NCI-H446 treated with DMSO at 0.1 percent for 48 hours (cell line): ENCODE data around the gene WFDC10B.
"Not testable (repeated sequence)": the region's sequence is repeated elsewhere in the genome, so short reads cannot be mapped to it uniquely, and the experiment has no call there.

Source experiments
- DNase-seq: peaks from one replicate; lab custom pipeline; 2025; lab: John Stamatoyannopoulos, UW

The WFDC10B gene

DNA sequence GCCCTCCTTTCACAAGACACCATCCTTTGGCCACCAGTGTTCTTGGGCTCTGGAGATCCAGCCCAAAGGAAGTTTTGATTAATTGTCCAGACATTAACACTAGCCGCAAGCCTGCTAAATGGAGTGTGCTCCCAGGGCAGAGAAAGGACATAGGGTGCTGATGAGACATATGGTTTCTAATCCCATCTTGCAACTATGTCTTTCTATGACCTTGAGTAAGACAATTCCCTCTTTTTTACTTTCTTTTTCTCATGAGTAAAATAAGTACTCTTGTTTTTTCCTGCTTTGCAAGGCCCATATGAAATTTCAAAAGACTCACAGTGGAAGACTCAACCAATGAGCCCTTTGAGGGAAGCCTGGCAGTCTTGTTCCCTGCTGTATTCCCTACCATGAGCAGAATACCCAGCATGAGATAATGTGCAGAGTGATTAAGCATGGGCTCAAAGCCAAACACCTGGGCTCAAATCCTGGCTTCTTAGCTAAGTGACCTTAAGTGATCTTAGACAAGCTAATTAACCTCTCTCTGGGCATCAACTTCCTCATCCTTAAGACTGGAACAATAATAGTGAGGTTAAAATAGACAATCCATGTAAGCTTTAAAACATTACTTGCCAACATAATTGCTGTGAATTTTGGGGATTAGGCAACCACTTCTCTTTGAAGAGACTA is at the start of gene WFDC10B:
TSS of gene WFDC10B (minus strand) at position 51 of the 669 bp plus-strand sequence. CDS start 19,027 bp downstream, outside the sequence.
- DNase-seq, result no peak

DNA sequence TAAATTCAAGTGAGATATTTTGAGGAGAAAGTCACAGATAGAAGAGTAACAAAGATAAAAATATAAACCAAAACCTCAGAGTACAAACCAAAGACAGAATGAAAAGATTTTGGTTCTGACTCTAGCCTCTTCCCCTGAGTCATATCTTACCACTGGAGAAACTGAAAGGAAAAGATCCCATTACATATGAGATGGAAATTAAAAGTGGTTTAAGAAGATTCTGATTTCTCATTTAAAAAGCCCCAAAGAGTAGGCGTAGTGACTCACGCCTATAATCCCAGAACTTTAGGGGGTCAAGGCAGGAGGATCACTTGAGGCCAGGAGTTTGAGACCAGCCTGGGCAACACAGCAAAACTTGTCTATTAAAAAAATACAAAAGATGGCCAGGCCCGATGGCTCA is 47.9 kb upstream of the WFDC10B start:
- DNase-seq, result no peak

DNA sequence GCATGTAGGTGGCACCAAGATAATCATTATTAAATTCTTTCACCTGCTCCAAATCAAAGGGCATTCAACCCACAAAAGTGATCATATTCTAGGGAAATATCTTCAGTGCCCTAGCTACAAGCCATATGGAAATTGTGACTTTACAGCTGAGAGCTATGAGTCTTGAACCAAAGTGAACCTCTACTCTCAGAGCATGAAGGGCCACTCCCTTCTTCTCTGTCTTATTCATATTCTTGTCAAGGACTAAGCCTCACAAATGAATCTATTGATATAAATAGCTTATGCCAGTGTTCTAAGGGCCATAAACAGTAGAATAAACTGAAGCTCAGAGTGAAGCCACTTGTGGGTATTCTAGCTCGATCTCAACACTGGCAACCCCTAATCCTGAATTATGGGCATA is 46.9 kb upstream of the WFDC10B start:
- DNase-seq, result no peak

DNA sequence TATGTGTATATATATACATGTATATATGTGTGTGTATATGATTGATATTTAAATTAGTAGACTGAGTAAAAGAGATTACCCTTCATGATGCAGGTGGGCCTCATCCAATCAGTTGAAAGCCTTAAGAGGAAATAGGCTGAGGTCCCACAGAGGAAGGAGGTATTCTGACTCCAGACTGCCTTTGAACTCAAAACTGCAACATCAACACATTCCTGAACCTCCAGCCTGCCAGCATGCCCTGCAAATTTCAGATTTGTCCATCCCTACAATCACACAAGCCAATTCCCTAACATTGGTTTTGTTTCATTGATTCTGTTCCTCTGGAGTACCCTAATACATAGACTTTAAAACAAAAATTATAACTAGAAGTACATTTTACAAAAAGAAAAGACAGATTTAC is 40.2 kb upstream of the WFDC10B start:
- DNase-seq, result no peak

DNA sequence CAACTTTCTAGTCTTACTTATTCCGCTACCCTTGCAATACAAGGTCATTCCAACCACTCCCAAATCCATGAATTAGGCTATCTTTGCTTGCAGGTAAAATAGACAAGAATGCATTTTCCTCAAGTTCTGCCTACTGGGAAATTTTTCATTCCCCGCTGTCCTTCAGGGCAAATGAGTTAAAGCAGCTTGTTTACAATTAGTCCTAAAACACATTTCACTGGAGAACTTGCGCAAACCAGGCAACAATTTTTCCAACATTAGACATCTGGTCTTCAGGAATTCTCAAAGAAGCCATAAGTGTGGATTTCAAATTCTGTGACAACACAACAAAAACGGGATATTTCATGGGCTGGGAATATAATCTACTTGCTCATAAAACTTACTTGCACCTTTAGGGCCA is 37.8 kb upstream of the WFDC10B start:
- no peak for DNase-seq

DNA sequence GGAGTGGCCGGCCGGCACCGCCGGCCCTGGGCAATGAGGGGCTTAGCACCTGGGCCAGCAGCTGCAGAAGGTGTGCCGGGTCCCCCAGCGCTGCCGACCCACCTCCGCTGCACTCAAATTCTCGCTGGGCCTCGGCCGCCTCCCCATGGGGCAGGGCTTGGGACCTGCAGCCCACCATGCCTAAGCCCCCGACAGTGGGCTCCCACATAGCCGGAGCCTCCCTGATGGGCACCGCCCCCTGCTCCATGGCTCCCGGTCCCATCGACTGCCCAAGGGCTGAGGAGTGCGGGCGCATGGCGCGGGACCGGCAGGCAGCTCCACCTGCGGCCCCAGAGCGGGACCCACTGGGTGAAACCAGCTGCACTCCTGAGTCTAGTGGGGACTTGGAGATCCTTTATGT is 31.2 kb upstream of the WFDC10B start:
- no peak for DNase-seq

DNA sequence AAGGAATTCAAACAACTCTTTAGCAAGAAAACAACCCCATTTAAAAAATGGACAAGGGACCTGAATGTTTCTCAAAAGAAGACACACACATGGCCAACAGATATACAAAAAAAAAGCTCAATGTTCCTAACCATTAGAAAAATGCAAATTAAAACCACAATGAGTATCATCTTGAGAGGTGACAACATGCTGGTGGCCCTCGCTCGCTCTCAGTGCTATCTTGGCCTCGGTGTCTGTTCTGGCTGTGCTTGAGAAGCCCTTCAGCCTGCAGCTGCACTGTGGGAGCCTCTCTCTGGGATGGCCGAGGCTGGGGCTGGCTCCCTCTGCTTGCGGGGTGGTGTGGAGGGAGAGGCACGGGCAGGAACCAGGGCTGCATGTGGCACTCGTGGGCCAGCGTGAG is 30.7 kb upstream of the WFDC10B start:
- DNase-seq, result no peak

DNA sequence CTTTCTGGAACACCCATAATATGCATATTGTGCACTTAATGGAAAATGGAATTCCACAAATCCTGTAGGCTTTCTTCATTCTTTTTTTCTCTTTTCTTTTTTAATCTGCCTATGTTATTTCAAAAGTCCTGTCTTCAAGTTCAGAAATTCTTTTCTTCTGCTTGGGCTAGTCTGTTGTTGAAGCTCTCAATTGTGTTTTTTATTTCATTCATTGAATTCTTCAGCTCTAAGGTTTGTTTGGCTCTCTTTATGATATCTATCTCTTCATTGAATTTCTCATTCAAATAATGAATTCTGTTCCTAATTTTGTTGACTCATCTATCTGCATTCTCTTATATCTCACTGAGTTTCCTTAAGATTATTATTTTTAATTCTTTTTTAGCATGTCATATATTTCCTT is 27.4 kb upstream of the WFDC10B start:
- DNase-seq, result no peak

DNA sequence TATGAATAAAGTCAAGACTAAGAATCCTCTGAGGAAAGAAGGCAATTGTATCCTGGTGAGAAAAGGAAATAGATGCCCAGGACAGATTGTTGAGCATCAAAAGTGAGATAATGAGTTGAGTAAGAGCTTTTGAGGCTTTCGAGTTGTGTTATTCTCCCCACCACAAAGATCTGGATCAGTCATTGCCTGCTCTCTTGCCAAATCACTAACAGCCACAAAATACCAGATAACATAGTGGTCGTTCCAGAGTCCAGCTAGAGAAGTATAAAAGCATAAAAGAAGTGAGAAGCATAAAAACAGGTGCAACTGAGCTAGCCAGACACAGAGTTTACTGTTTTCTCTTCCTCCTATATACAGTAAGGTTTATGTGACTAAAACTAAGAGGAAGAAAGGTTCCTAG is 22.2 kb upstream of the WFDC10B start:
- no peak for DNase-seq

- no peak for DNase-seq
Observed at GRCh38 chr20:45725134-45725533, 20.3 kb upstream of the WFDC10B start.

GRCh38 chr20:45722047-45722446 is 17.2 kb upstream of the WFDC10B start, which contains the start of gene SPINT4:
Gene SPINT4 (plus strand): TSS chr20:45722347. CDS start chr20:45722368, 21 bp downstream.
- DNase-seq, result no peak

GRCh38 chr20:45716141-45716688 is 11.4 kb upstream of the WFDC10B start:
- DNase-seq, result not testable (repeated sequence)

DNA sequence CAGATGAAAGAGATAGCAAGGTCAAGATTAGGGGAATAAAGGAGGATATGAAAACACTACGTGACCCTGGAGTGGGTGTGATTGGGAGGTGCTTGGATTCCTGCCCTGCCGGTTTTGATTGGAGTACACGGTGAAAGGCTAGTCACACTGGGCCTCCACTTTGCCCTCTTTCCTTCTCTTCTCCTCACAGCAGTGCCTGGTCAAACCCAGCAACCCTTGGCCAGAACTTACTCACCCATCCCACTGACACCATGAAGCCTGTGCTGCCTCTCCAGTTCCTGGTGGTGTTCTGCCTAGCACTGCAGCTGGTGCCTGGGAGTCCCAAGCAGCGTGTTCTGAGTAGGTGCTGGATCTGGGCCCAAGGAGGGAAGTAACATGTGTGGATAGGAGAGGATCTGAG is 2.9 kb downstream of the WFDC10B start, which contains the start of gene WFDC13:
TSS of gene WFDC13 (plus strand) at position 166 of the 400 bp plus-strand sequence. CDS start at position 252, 86 bp downstream.
- DNase-seq, result no peak

- DNase-seq, result no peak
Observed at GRCh38 chr20:45701104-45701503, 3.7 kb downstream of the WFDC10B start.

DNA sequence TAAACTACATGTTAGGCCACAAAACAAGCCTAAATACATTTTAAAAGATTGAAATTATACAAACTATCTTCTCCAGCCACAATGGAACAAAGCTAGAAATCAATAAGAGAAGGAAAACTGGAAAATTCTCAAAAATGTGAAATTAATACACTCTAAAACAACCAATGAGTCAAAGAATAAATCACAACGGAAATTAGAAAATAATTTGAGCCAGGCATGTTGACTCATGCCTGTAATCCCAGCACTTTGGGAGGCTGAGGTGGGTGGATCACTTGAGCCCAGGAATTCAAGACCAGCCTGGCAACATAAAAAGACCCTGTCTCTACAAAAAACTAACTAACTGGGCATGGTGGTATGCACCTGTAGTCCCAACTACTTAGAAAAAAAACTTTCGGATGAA is 9.3 kb downstream of the WFDC10B start:
- no peak for DNase-seq

DNA sequence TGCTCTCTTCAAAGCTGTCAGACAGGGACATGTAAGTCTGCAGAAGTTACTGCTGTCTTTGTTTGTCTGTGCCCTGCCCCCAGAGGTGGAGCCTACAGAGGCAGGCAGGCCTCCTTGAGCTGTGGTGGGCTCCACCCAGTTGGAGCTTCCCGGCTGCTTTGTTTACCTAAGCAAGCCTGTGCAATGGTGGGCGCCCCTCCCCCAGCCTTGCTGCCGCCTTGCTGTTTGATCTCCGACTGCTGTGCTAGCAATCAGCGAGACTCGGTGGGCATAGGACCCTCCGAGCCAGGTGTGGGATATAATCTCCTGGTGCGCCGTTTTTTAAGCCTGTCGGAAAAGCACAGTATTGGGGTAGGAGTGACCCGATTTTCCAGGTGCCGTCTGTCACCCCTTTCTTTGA is 11.5 kb downstream of the WFDC10B start:
- DNase-seq, result not testable (repeated sequence)

GRCh38 chr20:45685896-45686295 is 18.9 kb downstream of the WFDC10B start:
- no peak for DNase-seq

- DNase-seq, result no peak
Observed at GRCh38 chr20:45679650-45680049, 25.2 kb downstream of the WFDC10B start.

DNA sequence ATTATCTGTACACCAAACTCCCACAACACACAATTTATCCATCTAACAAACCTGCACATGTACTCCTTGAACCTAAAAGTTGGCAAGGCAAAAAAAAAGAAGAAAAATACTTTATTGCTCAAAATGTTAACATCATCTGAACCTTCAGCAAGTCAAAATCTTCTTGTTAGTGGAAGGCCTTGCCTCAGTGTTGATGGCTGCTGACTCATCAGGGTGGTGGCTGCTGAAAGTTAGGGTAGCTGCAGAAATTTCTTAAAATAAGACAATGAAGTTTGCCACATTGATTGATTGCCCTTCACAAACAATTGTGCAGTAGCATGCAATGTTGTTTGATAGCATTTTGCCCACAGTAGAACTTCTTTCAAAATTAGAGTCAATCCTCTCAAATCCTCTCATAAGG is 32.1 kb downstream of the WFDC10B start:
- no peak for DNase-seq

- no peak for DNase-seq
Observed at GRCh38 chr20:45670139-45670538, 34.7 kb downstream of the WFDC10B start, which contains the start of gene WFDC11. Gene WFDC11 (minus strand): TSS chr20:45670239. CDS start chr20:45650600, 19,639 bp downstream.

- DNase-seq, result not testable (repeated sequence)
Observed at GRCh38 chr20:45657038-45657437, 47.8 kb downstream of the WFDC10B start.

DNA sequence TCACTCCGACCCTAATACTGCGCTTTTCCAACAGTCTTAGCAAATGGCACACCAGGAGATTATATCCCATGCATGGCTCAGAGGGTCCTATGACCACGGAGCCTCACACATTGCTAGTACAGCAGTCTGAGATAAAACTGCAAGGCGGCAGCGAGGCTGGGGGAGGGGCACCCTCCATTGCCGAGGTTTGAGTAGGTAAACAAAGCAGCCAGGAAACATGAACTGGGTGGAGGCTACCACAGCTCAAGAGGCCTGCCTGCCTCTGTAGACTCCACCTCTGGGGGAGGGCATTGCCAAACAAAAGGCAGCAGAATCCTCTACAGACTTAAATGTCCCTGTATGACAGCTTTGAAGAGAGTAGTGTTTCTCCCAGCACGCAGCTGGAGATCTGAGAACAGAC is 53.1 kb downstream of the WFDC10B start:
- not testable (repeated sequence) for DNase-seq

- DNase-seq, result no peak
Observed at GRCh38 chr20:45649312-45649863, 55.4 kb downstream of the WFDC10B start.
